ENCODE results near the gene CNTN5.

CNTN5 gene

DNA sequence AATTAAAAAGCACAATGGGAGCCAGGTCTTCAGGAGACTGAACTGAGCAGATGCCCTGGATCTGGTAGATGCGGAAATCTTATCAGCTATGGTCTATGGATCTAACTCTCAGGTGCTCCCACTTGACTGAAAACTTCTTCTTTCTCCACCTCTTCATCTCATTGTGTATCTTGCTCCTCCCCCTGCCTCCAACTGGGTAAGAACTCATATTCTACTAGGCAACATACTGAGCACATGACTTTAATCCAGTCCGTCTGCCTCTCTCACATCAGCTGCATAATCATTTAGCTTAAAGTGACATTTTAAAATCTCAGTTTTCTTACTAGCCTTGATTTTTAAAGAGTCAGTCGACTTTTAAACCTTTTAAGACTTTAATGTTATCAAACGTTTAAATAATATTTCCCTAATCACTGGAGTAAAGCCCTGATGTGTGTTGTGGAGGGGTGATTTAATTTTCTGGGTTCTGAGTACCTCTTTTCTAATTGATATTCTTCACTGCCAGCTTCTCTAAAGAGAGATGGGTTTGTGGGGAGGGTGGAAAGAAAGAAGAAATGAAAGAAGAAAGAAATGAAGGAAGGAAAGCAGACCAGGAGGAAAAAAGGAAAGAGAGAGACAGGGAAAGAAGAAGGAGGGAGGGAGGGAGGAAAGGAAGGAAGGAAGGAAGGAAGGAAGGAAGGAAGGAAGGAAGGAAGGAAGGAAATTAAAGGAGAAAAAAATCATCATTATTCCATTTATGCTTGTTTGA lies 1073.5 kb downstream of the CNTN5 start:
- in situ Hi-C loops (cut with MboI; ENCODE audit: low sequenced_read_pairs, unreplicated experiment), result no loop called here
- no peak for DNase-seq (ENCODE audit: low spot score)
- TF ChIP-seq, protein P1, sequence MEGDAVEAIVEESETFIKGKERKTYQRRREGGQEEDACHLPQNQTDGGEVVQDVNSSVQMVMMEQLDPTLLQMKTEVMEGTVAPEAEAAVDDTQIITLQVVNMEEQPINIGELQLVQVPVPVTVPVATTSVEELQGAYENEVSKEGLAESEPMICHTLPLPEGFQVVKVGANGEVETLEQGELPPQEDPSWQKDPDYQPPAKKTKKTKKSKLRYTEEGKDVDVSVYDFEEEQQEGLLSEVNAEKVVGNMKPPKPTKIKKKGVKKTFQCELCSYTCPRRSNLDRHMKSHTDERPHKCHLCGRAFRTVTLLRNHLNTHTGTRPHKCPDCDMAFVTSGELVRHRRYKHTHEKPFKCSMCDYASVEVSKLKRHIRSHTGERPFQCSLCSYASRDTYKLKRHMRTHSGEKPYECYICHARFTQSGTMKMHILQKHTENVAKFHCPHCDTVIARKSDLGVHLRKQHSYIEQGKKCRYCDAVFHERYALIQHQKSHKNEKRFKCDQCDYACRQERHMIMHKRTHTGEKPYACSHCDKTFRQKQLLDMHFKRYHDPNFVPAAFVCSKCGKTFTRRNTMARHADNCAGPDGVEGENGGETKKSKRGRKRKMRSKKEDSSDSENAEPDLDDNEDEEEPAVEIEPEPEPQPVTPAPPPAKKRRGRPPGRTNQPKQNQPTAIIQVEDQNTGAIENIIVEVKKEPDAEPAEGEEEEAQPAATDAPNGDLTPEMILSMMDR (IDR thresholded peaks at IDR 0.05; ENCODE audit: borderline replicate concordance, control extremely low read depth, extremely low read depth, insufficient read depth, missing control alignments), result no peak

DNA sequence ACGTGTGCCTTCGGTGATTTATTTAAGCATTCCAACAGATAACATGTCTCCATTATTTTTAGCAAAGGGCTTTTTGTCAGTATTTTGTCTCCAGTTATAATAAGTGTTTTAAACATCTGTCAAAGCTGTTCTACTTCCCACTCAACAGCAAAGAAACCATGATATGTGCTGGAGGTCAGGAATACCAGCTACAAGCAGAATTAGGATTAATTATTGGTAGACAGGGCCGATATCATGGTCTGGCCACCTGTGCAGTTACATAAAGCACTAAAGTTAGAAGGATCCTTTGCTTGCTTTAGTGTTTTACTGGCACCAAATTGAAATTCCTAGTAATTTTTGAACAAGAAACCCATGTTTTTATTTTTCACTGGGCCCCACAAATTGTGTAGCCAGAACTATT lies 1075.1 kb downstream of the CNTN5 start:
- DNase-seq (ENCODE audit: low spot score), result no peak
- TF ChIP-seq, protein P1 (IDR thresholded peaks at IDR 0.05; ENCODE audit: borderline replicate concordance, control extremely low read depth, extremely low read depth, insufficient read depth, missing control alignments), result no peak
- in situ Hi-C loops (cut with MboI; ENCODE audit: low sequenced_read_pairs, unreplicated experiment), result no loop called here

- in situ Hi-C loops (cut with MboI; ENCODE audit: low sequenced_read_pairs, unreplicated experiment), result no loop called here
- TF ChIP-seq, protein P1 (IDR thresholded peaks at IDR 0.05; ENCODE audit: borderline replicate concordance, control extremely low read depth, extremely low read depth, insufficient read depth, missing control alignments), result no peak
- DNase-seq (ENCODE audit: low spot score), result no peak
Measured at GRCh38 chr11:100098560-100098959, 1077.8 kb downstream of the CNTN5 start.

DNA sequence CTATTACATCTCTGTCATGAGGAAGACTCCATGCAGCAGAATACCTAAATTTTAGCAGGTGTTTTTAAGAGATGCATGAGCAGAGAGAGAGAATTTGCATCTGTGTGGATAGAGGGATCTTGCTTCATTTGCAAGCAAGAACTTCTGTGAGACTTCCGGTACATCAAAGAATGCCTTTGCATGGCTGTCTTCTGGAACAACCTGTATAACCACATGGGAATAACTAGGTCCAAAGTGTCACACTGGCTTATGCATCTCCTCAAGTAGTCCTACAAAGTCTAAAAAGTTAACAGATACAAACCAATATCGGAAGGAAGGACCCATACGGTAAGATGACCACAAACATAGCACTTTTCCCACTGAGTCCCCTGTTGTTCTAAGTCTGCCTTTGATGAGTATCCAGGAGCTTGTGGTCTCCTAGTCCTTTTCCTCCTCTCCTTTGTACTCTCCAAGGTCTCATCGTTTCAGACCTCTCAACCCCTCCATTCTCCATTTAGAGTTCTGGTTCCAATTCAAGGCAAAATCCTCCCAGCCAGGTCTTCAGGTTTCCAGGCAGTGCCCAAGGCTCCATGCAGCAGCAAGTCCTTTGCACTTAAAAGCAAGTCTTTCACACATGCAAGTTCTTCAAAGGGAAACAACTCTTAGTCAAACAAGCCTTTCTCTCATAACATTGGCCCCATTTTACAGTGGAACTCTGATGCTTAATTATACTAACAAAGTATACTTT lies 1084.7 kb downstream of the CNTN5 start:
- no peak for DNase-seq (ENCODE audit: low spot score)
- TF ChIP-seq, protein P1 (IDR thresholded peaks at IDR 0.05; ENCODE audit: borderline replicate concordance, control extremely low read depth, extremely low read depth, insufficient read depth, missing control alignments), result no peak
- in situ Hi-C loops (cut with MboI; ENCODE audit: low sequenced_read_pairs, unreplicated experiment), result no loop called here

- no peak for DNase-seq (ENCODE audit: low spot score)
- in situ Hi-C loops (cut with MboI; ENCODE audit: low sequenced_read_pairs, unreplicated experiment), result no loop called here
Measured at GRCh38 chr11:100105982-100106358, 1085.2 kb downstream of the CNTN5 start.

GRCh38 chr11:100119176-100119575 lies 1098.4 kb downstream of the CNTN5 start:
- in situ Hi-C loops (cut with MboI; ENCODE audit: low sequenced_read_pairs, unreplicated experiment), result no loop called here
- TF ChIP-seq, protein P1 (IDR thresholded peaks at IDR 0.05; ENCODE audit: borderline replicate concordance, control extremely low read depth, extremely low read depth, insufficient read depth, missing control alignments), result no peak
- DNase-seq (ENCODE audit: low spot score), result no peak

More at GRCh38 chr11:100105982-100106358, 1085.2 kb downstream of the CNTN5 start:
- TF ChIP-seq, protein P1 (IDR thresholded peaks at IDR 0.05; ENCODE audit: borderline replicate concordance, control extremely low read depth, extremely low read depth, insufficient read depth, missing control alignments), result no peak
